PC-3 (cell line): ENCODE results near the gene ABLIM1. TPM values are rescaled to one million over a fixed set of nuclear protein-coding genes. Genes with fewer than 3 reads are reported as not detected.
A peak's percentile ranks its signal among the peaks of the same experiment; 100 is the strongest.

Source experiments
- ATAC-seq: fragments of 200-7000 bp; cut with Tn5 transposase; 2 replicates; pipeline ENCODE4 v1.9.1; 2020; ENCODE audit warnings: mild to moderate bottlenecking, moderate library complexity
- BruUV-seq: library from RNA; stranded (reverse); fragments of 400-500 nt; replicated peaks from 2 replicates; lab custom pipeline; 2021; lab: Mats Ljungman, UMichigan
- CTCF ChIA-PET: fragments of 300-600 bp; sonication (Branson Sonifier 250); formaldehyde crosslinking; loops from one replicate; lab custom pipeline; 2022; ENCODE audit warnings: antibody characterized with exemption; lab: Charles Lee
- POLR2A ChIA-PET: fragments of 300-600 bp; sonication (Branson Sonifier 250); formaldehyde crosslinking; loops from one replicate; lab custom pipeline; 2022; ENCODE audit warnings: antibody characterized with exemption; ENCODE audit not compliant: unreplicated experiment; lab: Charles Lee
- DNase-seq: peaks from one replicate; pipeline ENCODE4 v3.0.0-alpha.2; 2015
- H2AFZ ChIP-seq: fragments of 300-600 bp; sonication (generic); 2 replicates; pipeline ENCODE4 v1.6.0; 2016; ENCODE audit warnings: antibody characterized with exemption, low read length
- H3F3A ChIP-seq: fragments of 300-600 bp; sonication (generic); one replicate; pipeline ENCODE4 v1.6.0; 2017; ENCODE audit warnings: antibody characterized with exemption, low read length, control low read depth, mild to moderate bottlenecking; ENCODE audit not compliant: unreplicated experiment
- H3K27ac ChIP-seq: fragments of 300-600 bp; sonication (generic); 2 replicates; pipeline ENCODE4 v1.5.1; 2016; ENCODE audit warnings: mild to moderate bottlenecking, low read length
- H3K27me3 ChIP-seq: fragments of 300-600 bp; sonication (generic); 2 replicates; pipeline ENCODE4 v1.6.1; 2016; ENCODE audit warnings: low read length, mixed read lengths
- H3K36me3 ChIP-seq: fragments of 300-600 bp; sonication (generic); 2 replicates; pipeline ENCODE4 v1.6.1; 2016; ENCODE audit warnings: low read depth, mixed run types, low read length, mixed read lengths
- H3K4me1 ChIP-seq: fragments of 300-600 bp; sonication (generic); 2 replicates; pipeline ENCODE4 v1.5.1; 2016; ENCODE audit warnings: low read length; ENCODE audit not compliant: insufficient read depth
- H3K4me2 ChIP-seq: fragments of 300-600 bp; sonication (generic); 2 replicates; pipeline ENCODE4 v1.6.0; 2016; ENCODE audit warnings: low read length
- H3K4me3 ChIP-seq: fragments of 300-600 bp; sonication (generic); 2 replicates; pipeline ENCODE4 v1.5.1; 2016; ENCODE audit warnings: mild to moderate bottlenecking, low read length, mixed read lengths
- H3K79me2 ChIP-seq: fragments of 300-600 bp; sonication (generic); 2 replicates; pipeline ENCODE4 v1.6.1; 2017; ENCODE audit warnings: low read length, mixed read lengths
- H3K9ac ChIP-seq: fragments of 300-600 bp; sonication (generic); 2 replicates; pipeline ENCODE4 v1.6.0; 2016; ENCODE audit warnings: mild to moderate bottlenecking, low read length
- H3K9me2 ChIP-seq: fragments of 300-600 bp; sonication (generic); replicated peaks from 2 replicates; pipeline ENCODE4 v1.6.1; 2016; ENCODE audit warnings: mixed run types, low read length, mixed read lengths
- H3K9me3 ChIP-seq: fragments of 300-600 bp; sonication (generic); 2 replicates; pipeline ENCODE4 v1.6.1; 2016; ENCODE audit warnings: low read length, mixed read lengths
- H4K20me1 ChIP-seq: fragments of 300-600 bp; sonication (generic); 2 replicates; pipeline ENCODE4 v1.6.1; 2016; ENCODE audit warnings: low read length, mixed read lengths
- EZH2 ChIP-seq: fragments of 300-600 bp; sonication (generic); IDR thresholded peaks from one replicate; pipeline ENCODE4 v1.6.1; 2017; ENCODE audit warnings: antibody characterized with exemption, mild to moderate bottlenecking, low read length; ENCODE audit not compliant: unreplicated experiment
- EZH2phosphoT487 ChIP-seq: fragments of 300-600 bp; sonication (generic); IDR thresholded peaks from 2 replicates; pipeline ENCODE4 v1.6.1; 2018; ENCODE audit warnings: mild to moderate bottlenecking, antibody characterized with exemption, low read length, borderline replicate concordance
- intact Hi-C: fragments of 100-400 bp; cut with micrococcal nuclease; formaldehyde crosslinking; loops from 2 replicates; pipeline ENCODE4 v1.9.0; 2023
- total RNA-seq: library from RNA; depleted of rRNA; stranded (reverse); fragments of >200 nt; gene quantifications from 2 replicates; pipeline ENCODE4 v1.2.3, GENCODE V29; 2014
- TF ChIP-seq, protein P1 (sequence below): fragments of 300-600 bp; sonication (generic); conservative IDR thresholded peaks from 2 replicates; pipeline ENCODE4 v1.5.1; 2017; ENCODE audit warnings: antibody characterized with exemption, low read depth, mild to moderate bottlenecking, low read length

ABLIM1 gene
- total RNA-seq, 1 experiment from 2014 or later = 12.3 TPM

DNA sequence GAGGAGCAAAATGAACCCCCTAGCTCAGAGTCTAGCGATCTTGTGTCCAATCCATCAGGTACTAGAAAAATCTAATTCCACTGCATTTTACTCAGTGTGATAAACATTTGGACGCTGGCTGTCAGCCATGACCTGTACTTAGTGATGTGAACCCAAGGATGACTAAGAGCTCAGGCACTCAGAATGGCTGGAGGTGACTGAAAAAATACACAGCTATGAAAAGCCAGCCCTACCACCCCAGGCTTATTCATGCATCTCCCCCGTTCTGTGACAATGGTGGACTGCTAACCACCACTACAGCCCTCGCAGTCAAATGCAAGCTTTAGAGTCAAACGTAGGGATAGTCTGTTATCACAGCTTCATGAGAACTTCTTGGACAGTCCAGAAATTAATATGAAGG is 268.6 kb downstream of the ABLIM1 start:
- TF ChIP-seq EZH2 (no peak), EZH2phosphoT487 (no peak)
- TF ChIP-seq, protein P1, sequence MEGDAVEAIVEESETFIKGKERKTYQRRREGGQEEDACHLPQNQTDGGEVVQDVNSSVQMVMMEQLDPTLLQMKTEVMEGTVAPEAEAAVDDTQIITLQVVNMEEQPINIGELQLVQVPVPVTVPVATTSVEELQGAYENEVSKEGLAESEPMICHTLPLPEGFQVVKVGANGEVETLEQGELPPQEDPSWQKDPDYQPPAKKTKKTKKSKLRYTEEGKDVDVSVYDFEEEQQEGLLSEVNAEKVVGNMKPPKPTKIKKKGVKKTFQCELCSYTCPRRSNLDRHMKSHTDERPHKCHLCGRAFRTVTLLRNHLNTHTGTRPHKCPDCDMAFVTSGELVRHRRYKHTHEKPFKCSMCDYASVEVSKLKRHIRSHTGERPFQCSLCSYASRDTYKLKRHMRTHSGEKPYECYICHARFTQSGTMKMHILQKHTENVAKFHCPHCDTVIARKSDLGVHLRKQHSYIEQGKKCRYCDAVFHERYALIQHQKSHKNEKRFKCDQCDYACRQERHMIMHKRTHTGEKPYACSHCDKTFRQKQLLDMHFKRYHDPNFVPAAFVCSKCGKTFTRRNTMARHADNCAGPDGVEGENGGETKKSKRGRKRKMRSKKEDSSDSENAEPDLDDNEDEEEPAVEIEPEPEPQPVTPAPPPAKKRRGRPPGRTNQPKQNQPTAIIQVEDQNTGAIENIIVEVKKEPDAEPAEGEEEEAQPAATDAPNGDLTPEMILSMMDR = no peak
- ATAC-seq (peak; percentile 76), DNase-seq (peak; percentile 91)
- Histone ChIP-seq H3K36me3 (no peaks in the 10 kb centered on the region), H3K4me2 (peak overlapping the region; percentile 68), H3K9me3 (no peaks in the 10 kb centered on the region), H2AFZ (no peak overlapping the region), H3K9me2 (no peaks in the 10 kb centered on the region), H3F3A (no peaks in the 10 kb centered on the region), H3K4me3 (no peak overlapping the region), H4K20me1 (no peaks in the 10 kb centered on the region), H3K27ac (peak overlapping the region; percentile 47), H3K27me3 (no peaks in the 10 kb centered on the region), H3K4me1 (peaks cover 64% of the 10 kb centered on the region), H3K9ac (no peak overlapping the region), H3K79me2 (no peaks in the 10 kb centered on the region)
- ChIA-PET POLR2A (no interaction called here), CTCF (interaction anchor here (0.6 kb wide), 1 partner anchor 40 kb away, joined by 5 read pairs; no protein-coding TSS in a partner anchor)
- intact Hi-C loops = no loop called here
- no TSS peak for BruUV-seq

DNA sequence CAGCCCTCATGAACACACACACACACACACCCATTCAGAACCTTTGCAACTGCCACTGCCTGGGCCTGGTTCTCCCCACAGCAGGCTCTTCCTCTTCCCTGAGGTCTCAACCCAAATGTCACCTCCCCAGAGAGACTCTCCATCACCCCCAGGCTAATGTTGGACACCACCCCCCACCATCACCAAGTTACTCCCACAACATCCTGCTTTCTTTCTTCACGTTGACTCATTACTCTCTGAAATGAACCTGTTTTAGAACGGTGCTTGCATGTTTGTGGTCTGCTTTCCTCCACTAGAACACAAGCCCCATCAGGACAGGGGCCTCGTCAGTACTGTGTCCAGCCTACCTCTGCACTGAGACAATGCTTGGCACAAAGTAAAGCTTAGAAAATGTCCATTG is 269.8 kb downstream of the ABLIM1 start:
- H3K4me3 ChIP-seq = no peak overlapping the region
- no peaks in the 10 kb centered on the region for H3K36me3 ChIP-seq
- no peaks in the 10 kb centered on the region for H3K79me2 ChIP-seq
- CTCF ChIA-PET = interaction anchor here (0.6 kb wide), 1 partner anchor 12 kb away, joined by 3 read pairs; no protein-coding TSS in a partner anchor
- H2AFZ ChIP-seq = no peak overlapping the region
- H3K9me3 ChIP-seq = no peaks in the 10 kb centered on the region
- TF ChIP-seq EZH2phosphoT487 (no peak), EZH2 (no peak)
- TF ChIP-seq, protein P1 = no peak
- H3K9me2 ChIP-seq = no peaks in the 10 kb centered on the region
- H3K27me3 ChIP-seq = no peaks in the 10 kb centered on the region
- ATAC-seq (no peak), DNase-seq (peak; percentile 65)
- H4K20me1 ChIP-seq = no peaks in the 10 kb centered on the region
- POLR2A ChIA-PET = no interaction called here
- BruUV-seq = no TSS peak
- intact Hi-C loops = no loop called here
- H3K4me1 ChIP-seq = peaks cover 55% of the 10 kb centered on the region
- no peak overlapping the region for H3K4me2 ChIP-seq
- H3K9ac ChIP-seq = no peak overlapping the region
- H3F3A ChIP-seq = no peaks in the 10 kb centered on the region
- no peak overlapping the region for H3K27ac ChIP-seq

DNA sequence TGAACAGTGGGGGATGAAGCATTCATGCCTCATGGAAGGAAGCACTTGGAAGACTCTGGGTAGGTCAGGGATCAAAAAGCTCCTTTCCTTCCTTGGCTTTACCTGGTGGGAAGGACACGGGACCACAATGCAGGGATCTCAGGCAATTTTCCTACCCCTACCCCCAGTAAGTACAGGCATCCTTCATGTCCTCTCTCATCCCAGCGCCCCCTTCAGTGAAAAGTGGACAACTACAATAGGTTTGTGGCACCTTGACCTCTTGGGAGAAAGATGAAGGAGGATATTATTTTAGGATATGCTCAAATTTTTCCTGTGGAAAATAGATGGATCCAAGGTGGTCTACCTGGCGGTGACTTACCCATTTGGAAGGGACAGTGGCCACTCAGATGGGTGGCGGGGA is 270.3 kb downstream of the ABLIM1 start:
- no peaks in the 10 kb centered on the region for H3K36me3 ChIP-seq
- H3K9me2 ChIP-seq = no peaks in the 10 kb centered on the region
- no peak overlapping the region for H3K4me2 ChIP-seq
- CTCF ChIA-PET = interaction anchor here (0.6 kb wide), 1 partner anchor 12 kb away, joined by 3 read pairs; no protein-coding TSS in a partner anchor
- H3K79me2 ChIP-seq = no peaks in the 10 kb centered on the region
- DNase-seq = no peak
- H3K9ac ChIP-seq = no peak overlapping the region
- H3K27me3 ChIP-seq = no peaks in the 10 kb centered on the region
- TF ChIP-seq, protein P1 = peak; percentile 14; the same call in 1 of the 2 replicates
- no peak for TF ChIP-seq EZH2phosphoT487
- H3K27ac ChIP-seq = no peak overlapping the region
- BruUV-seq = no TSS peak
- H3K4me1 ChIP-seq = peaks cover 50% of the 10 kb centered on the region
- ATAC-seq = no peak
- H4K20me1 ChIP-seq = no peaks in the 10 kb centered on the region
- H3F3A ChIP-seq = no peaks in the 10 kb centered on the region
- intact Hi-C loops = no loop called here
- H3K9me3 ChIP-seq = no peaks in the 10 kb centered on the region
- no peak overlapping the region for H3K4me3 ChIP-seq
- H2AFZ ChIP-seq = no peak overlapping the region
- POLR2A ChIA-PET = no interaction called here
